Esophagus muscularis mucosa (tissue), 4 donors: ENCODE data around the gene MTERF4. TPM values are rescaled to one million over a fixed set of nuclear protein-coding genes. Genes with fewer than 3 reads are reported as not detected.

Experiments
- DNase-seq: peaks from one replicate; pipeline ENCODE4 v3.0.0-alpha.2; 2017; ENCODE audit errors: extremely low spot score
- H3K27ac ChIP-seq, 4 donors: fragments of 200-600 bp; sonication (generic); replicated peaks in 1 of 4; 1 replicate in 3 of 4; 2 replicates in 1 of 4; pipeline ENCODE4 v1.5.1; 2016 to 2019; ENCODE audit warnings: mild to moderate bottlenecking in 1 of 4
- H3K27me3 ChIP-seq, 4 donors: fragments of 200-600 bp; sonication (generic); one replicate each; pipeline versions ENCODE4 v1.5.1 to v1.6.0; 2016 to 2019
- H3K36me3 ChIP-seq, 4 donors: fragments of 200-600 bp; sonication (generic); one replicate each; pipeline ENCODE4 v1.5.1; 2016 to 2019
- H3K4me1 ChIP-seq, 4 donors: fragments of 200-600 bp; sonication (generic); one replicate each; pipeline ENCODE4 v1.5.1; 2016 to 2019
- H3K4me3 ChIP-seq, 4 donors: fragments of 200-600 bp; sonication (generic); 1 replicate in 2 of 4; 2 replicates in 2 of 4; pipeline ENCODE4 v1.5.1; 2016 to 2019; ENCODE audit warnings: mild to moderate bottlenecking in 4 of 4, moderate library complexity in 1 of 4
- H3K9me3 ChIP-seq, 4 donors: fragments of 200-600 bp; sonication (generic); 1 replicate in 3 of 4; 2 replicates in 1 of 4; pipeline ENCODE4 v1.5.1; 2016 to 2019
- CTCF ChIP-seq, 3 experiments: fragments of 200-600 bp in 2 of 3; fragments of 450-650 bp in 1 of 3; sonication (generic) in 2 of 3; IDR thresholded peaks; one replicate each; pipeline ENCODE4 v1.5.1; 2017 to 2019; ENCODE audit warnings: antibody characterized with exemption in 3 of 3, mild to moderate bottlenecking in 2 of 3, moderate library complexity in 1 of 3
- EP300 ChIP-seq: sonication (generic); formaldehyde crosslinking; IDR thresholded peaks from one replicate; pipeline ENCODE4 v1.6.1; 2017; ENCODE audit warnings: antibody characterized with exemption
- POLR2A ChIP-seq: fragments of 450-650 bp; IDR thresholded peaks from one replicate; pipeline ENCODE4 v1.6.1; 2017; ENCODE audit warnings: antibody characterized with exemption, moderate library complexity, mild to moderate bottlenecking, low read depth
- POLR2AphosphoS5 ChIP-seq, 2 donors: sonication (generic); formaldehyde crosslinking; IDR thresholded peaks; one replicate each; pipeline ENCODE4 v1.6.1; 2017; ENCODE audit warnings: antibody characterized with exemption in 2 of 2
- WGBS: methylation state at CpG from one replicate; pipeline ENCODE4 v1.1.5; 2018; 5-methylcytosine and 5-hydroxymethylcytosine counted together
- intact Hi-C: fragments of 100-400 bp; cut with DNase I; formaldehyde crosslinking; loops from one replicate; pipeline ENCODE4 v1.15.1; 2023
- total RNA-seq, 4 donors: library from RNA; depleted of rRNA; stranded (reverse); fragments of >200 nt; gene quantifications; one replicate each; pipeline versions ENCODE4 v1.1.0 to v1.2.1, GENCODE V29; 2016

The MTERF4 gene
- total RNA-seq, 4 donors from 2014 or later, result 19.5 to 26.6 (median 24.5) TPM

- intact Hi-C loops, result no loop called here
- no peak for DNase-seq
- Histone ChIP-seq H3K4me1 (no peaks in the 10 kb centered on the region), H3K9me3 (no peaks in the 10 kb centered on the region), H3K27me3 (no peaks in the 10 kb centered on the region), H3K4me3 (no peak overlapping the region), H3K27ac (no peak overlapping the region), H3K36me3 (peaks cover 0 to 4% (median 0%) of the 10 kb centered on the region in 4 donors)
- no peak for TF ChIP-seq CTCF (IDR thresholded peaks at IDR 0.05)
- TF ChIP-seq POLR2A, result no peak
- no peak for TF ChIP-seq POLR2AphosphoS5 (IDR thresholded peaks at IDR 0.05)
- TF ChIP-seq EP300, result no peak
- WGBS, result 93% methylated on average over 17 of the region's 17 CpGs
These were observed 10.0 kb upstream of the MTERF4 start for GRCh38 chr2:241112046-241112445.

- Histone ChIP-seq H3K4me1 (no peaks in the 10 kb centered on the region), H3K36me3 (peaks cover 0 to 4% (median 0%) of the 10 kb centered on the region in 4 donors), H3K9me3 (no peaks in the 10 kb centered on the region), H3K4me3 (no peak overlapping the region), H3K27ac (no peak overlapping the region), H3K27me3 (no peaks in the 10 kb centered on the region)
- 87% methylated on average over 9 of the region's 9 CpGs for WGBS
- no peak for DNase-seq
- intact Hi-C loops, result no loop called here
- no peak for TF ChIP-seq EP300
- no peak for TF ChIP-seq POLR2AphosphoS5 (IDR thresholded peaks at IDR 0.05)
- no peak for TF ChIP-seq POLR2A
- TF ChIP-seq CTCF (IDR thresholded peaks at IDR 0.05), result no peak
These were observed 9.3 kb upstream of the MTERF4 start for GRCh38 chr2:241111440-241111805.

GRCh38 chr2:241110607-241111439 is 8.7 kb upstream of the MTERF4 start:
- Histone ChIP-seq H3K27me3 (no peaks in the 10 kb centered on the region), H3K9me3 (no peaks in the 10 kb centered on the region), H3K36me3 (peaks cover 0 to 4% (median 0%) of the 10 kb centered on the region in 4 donors), H3K4me3 (no peak overlapping the region), H3K4me1 (no peaks in the 10 kb centered on the region), H3K27ac (no peak overlapping the region)
- intact Hi-C loops, result no loop called here
- 88% methylated on average over 13 of the region's 19 CpGs for WGBS
- TF ChIP-seq EP300 (no peak), POLR2AphosphoS5 (IDR thresholded peaks at IDR 0.05) (no peak), CTCF (IDR thresholded peaks at IDR 0.05) (no peak), POLR2A (no peak)
- DNase-seq, result no peak

- TF ChIP-seq POLR2AphosphoS5 (IDR thresholded peaks at IDR 0.05), result no peak
- TF ChIP-seq POLR2A, result no peak
- TF ChIP-seq CTCF (IDR thresholded peaks at IDR 0.05), result no peak
- TF ChIP-seq EP300, result no peak
- H3K27ac ChIP-seq, result no peak overlapping the region
- H3K4me3 ChIP-seq, result no peak overlapping the region
- no peaks in the 10 kb centered on the region for H3K27me3 ChIP-seq
- intact Hi-C loops, result no loop called here
- 88% methylated on average over 9 of the region's 9 CpGs for WGBS
- no peaks in the 10 kb centered on the region for H3K4me1 ChIP-seq
- DNase-seq, result no peak
- no peaks in the 10 kb centered on the region for H3K9me3 ChIP-seq
- peaks cover 0 to 4% (median 0%) of the 10 kb centered on the region in 4 donors for H3K36me3 ChIP-seq
These were observed 8.1 kb upstream of the MTERF4 start for GRCh38 chr2:241110089-241110606.
